NOMO-1 (cell line): Measurements from ENCODE around the gene NPAS3.

Source experiments
- DNase-seq, 2 experiments: peaks; one replicate each; lab custom pipeline; 2025; ENCODE audit not compliant: unreplicated experiment in 2 of 2; lab: John Stamatoyannopoulos, UW

The NPAS3 gene

DNA sequence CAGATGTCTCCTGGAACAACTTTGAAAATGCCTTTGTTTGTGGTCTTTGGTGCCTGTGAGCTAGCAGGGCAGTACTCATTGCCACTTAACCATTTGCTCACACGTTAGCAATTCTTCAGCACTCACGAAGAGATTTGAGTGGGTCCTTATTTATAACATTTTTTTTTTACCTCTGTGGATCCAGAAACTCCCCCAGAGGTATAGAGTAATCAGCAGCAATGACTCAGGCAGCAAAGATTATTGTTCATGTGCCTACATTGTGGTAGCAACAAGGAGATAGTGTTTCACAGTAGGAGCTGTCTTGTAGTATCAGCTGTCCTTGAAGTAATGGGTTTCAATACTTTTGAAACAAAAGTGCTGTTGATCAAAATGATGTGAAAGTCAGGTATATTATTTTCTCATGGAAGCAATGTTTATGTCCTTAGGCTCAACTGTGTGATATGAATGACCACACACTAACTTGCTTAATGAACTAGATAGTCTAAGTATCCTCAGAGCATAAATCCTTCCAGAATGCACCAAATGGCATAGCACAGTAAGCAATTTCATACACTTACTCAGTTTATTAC, 708.1 kb downstream of the NPAS3 start:
- DNase-seq: no peak

- no peak for DNase-seq
Measured at GRCh38 chr14:33647385-33647786, 708.7 kb downstream of the NPAS3 start.

- DNase-seq: no peak
Measured at GRCh38 chr14:33650430-33650829, 711.8 kb downstream of the NPAS3 start.

DNA sequence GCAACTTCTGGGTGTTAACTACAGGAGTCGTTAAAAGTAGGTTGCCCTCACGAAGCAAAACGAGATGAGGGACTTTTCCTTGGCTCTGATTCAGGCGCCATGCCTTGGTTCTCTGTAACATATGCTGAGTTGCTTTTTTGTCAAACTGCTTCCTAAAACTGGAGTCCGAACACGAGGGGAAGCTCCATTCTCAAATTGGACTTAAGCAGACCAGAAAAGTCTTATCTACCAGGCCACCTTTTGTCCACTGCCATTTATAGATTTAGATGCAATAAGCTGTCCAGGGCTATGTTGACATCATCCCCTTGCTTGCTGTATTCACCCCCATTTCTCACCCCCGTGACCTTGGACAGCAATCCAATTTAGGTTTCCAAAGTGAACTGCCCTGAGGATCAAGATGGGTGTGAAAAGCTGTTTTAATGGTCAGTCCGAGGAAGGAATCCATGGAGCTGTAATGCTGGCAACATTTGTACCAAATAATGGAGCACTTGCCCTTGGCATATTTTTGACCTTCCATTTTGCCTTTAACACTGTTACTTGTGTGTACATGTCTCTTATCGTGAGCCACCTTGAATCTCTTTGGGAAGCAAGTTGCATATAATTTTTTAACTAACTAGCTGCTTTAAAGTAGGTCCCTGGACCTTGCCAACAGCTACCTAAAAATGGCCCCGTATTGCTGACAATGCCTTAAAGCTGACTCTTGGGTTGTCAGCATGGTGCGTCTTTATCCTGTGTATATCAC, 714.1 kb downstream of the NPAS3 start:
- DNase-seq: no peak

DNA sequence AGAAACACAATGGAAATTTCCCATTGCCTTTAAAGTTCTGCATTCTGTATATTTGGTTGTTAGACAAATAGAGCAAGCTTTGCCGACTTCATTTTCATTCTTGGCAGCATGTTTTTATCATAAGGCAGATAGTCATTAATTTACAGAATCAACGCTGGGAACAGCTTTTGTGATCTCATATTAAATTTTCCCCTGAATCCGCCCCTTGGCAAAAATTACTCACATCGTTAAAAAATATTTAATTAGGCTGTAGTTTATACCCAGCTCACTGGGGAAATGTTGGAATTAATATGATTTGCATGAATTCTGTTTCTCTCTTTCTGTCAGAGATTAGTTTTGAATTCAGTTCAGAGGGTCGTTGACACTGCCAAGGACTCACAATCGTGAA, 714.6 kb downstream of the NPAS3 start:
- DNase-seq: no peak

GRCh38 chr14:33655421-33655820, 716.7 kb downstream of the NPAS3 start:
- DNase-seq: no peak

DNA sequence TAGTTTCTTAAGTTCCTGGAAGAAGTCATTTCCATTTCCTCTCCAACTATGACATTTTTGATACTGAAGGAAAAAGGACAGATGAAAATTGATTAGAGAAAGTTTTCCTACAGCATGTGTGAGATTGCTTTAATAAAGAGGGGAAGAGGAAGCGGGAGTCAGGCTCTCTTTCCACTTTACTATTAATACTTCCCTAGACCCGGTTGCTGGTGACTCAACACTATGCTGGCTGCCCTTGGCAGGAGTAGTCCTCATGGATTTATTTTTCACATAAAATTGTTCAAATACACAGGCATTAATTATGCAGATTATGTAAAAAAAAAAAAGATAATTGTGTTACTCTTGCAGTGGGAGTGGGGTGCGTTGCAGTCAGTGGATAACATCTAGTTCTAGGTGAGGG, 718.8 kb downstream of the NPAS3 start:
- no peak for DNase-seq

DNA sequence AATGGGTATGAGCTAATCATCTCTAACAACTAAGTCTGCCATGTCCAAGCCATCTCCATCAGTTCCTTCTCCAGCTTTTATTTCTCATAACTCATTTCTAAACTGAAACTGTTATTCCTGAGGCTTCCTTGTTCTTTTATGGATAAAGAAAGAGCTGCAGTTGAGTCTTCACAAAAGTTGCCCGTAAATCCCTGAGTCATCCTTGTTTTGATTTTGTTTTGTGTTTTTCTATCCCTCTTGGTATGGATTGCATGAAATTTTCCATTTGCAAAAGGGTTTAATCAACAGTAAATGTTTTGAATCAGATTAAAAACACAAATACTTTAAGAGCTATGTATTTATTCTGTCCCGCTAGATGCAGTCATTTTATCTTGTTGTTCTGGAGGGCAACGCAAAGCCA, 721.6 kb downstream of the NPAS3 start:
- DNase-seq: no peak

- no peak for DNase-seq
Measured at GRCh38 chr14:33661101-33661500, 722.4 kb downstream of the NPAS3 start.

- DNase-seq: no peak
Measured at GRCh38 chr14:33668066-33668465, 729.4 kb downstream of the NPAS3 start.

DNA sequence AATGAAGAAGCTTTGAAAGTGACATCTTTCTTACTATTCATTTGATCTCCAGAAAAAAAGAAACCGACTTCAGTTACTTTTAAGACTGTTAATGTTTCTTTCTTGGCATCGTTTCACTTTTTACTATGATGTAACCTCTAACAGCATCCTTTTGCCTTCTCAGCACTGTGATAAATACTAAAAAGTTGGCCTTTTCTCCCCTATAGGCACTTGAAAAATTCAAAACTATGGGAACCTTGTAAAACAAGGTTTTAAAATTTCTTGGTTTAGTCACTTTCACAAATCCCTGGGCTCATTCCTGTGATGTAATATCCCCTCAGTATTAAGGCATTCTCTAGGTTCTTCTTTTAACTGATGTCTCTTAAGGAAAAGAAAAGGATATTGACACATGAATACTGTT, 730.4 kb downstream of the NPAS3 start:
- DNase-seq: no peak

GRCh38 chr14:33670235-33670634, 731.6 kb downstream of the NPAS3 start:
- DNase-seq: no peak

DNA sequence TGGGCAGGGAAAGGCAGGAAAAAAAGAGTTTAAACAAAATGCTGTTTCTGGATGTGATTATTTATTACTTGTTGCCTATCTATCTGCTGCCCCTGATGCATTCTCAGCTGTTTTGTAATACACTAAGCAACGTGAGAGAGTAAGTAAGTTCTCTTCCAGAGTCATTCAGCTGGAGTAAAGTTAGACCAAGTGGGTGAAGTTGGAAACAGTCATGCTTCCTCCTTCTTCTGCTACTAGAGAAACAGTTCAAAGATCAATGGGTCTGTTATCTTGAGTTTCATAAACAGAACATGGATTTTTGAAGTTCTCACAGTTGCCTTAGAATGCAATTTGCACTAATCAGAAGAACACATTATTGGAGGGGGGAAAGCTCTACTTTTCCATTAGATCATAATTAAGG, 732.9 kb downstream of the NPAS3 start:
- no peak for DNase-seq

DNA sequence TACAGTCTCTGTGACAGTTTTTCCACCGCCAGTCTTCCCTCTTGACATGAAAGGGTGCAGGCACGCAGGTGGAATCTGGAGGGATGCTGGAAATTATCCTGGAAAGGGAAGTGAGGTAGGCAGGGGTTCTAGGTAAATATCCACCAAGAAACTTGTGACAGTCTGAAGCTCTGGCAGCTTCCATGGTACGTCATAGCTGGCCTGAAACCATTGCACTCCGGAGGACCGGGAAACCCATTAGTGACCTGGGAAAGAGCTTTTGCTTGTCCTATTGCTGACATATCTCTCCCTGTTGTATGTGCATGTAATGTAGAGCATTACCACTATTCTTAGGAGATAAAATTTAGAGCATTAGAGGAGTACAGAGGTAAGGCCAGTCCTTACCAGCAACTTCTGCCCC, 736.2 kb downstream of the NPAS3 start:
- no peak for DNase-seq

GRCh38 chr14:33675415-33676130, 736.9 kb downstream of the NPAS3 start:
- DNase-seq: no peak

GRCh38 chr14:33676135-33676566, 737.5 kb downstream of the NPAS3 start:
- no peak for DNase-seq

DNA sequence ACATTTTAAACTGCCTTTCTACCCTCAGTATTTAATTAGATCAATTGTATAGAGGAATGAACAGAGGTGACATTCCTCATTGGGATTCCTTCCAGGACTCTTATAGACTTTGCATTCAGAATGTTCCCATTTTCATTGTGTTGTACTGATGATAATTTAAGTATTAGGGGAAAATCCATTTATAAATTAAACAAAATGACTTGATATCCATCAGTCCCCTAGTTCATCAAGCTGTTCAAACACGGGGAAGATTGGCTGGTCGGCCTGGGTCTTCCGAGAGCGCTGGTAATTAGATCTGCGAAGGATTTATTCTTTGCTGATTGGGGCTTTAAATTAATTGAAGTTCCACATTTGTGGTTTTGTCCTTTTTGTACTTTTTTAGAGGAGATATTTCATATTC, 738.2 kb downstream of the NPAS3 start:
- no peak for DNase-seq

GRCh38 chr14:33678005-33678404, 739.3 kb downstream of the NPAS3 start:
- no peak for DNase-seq

- no peak for DNase-seq
Measured at GRCh38 chr14:33679025-33679424, 740.3 kb downstream of the NPAS3 start.

DNA sequence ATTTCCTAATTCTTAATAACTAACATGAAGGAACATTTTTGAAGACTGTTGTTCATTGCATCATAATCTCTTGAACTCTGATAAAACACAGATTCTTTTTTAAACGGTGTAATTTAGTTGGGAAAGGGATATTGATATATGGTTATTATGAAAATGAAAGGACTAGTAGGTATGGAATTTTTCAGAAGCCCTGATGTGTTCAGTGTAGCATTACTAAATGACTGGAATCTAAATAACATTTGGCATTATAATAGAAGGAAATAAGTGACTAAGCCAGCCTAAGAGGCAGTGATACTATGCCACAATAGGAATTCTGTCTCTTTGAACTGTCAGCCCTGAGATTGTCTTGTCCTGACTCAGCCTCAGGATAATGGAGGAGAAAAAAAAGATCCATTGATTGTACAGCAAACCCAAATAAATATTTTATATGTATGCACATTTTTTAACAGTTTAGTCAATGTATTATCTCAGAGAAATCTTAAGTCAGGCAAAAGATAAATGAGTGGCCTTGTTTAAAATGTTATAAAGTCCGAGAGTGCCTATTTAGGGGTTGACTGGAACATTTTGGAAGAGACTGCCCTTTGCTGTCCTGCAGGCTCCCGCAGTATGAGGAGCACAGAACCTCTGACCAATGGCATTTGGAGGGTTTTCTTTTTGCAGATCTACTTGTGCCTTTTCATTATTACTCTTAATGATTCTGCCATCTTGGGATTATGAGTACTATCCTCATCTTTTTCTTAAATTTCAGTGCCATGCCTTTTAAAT, 741.0 kb downstream of the NPAS3 start:
- no peak for DNase-seq

DNA sequence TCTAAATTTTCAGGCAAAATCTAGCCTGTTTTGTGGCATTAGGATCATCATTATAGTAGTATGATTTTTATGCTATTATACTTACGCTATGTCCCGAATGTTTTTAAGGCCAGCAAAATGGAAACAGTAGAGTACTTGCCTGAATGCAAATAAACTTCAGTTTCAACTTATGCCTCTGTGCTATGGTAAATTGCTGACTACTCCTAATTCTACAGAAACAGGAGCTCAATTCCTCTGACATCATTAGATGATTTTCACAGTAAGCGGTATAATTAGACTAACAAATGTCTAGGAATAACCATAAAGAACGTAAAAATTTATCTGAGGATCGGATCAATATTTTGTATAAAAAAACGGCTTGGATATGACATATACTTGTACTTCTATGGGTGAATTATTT, 742.2 kb downstream of the NPAS3 start:
- DNase-seq: no peak
